Measurements from ENCODE around the gene PRDM5.

GRCh38 chr4:120801137-120801758 lies 121.3 kb downstream of the PRDM5 start:
- TF ChIP-seq CTCF (IDR thresholded peaks at IDR 0.05) (no peak), POLR2A (IDR thresholded peaks at IDR 0.05) (no peak)

Data from testis (tissue), 2 donors.